HG02840 (cell line): ENCODE measurements around the gene UPF1.
A peak's percentile ranks its signal among the peaks of the same experiment; 100 is the strongest.
"Not testable (repeated sequence)": the region's sequence is repeated elsewhere in the genome, so short reads cannot be mapped to it uniquely, and the experiment has no call there.

Source experiments
- ATAC-seq: cut with Tn5 transposase; IDR thresholded peaks from one replicate; pipeline ENCODE4 v1.9.1; 2021; ENCODE audit warnings: mild to moderate bottlenecking, moderate library complexity, moderate number of reproducible peaks; ENCODE audit not compliant: unreplicated experiment, low FRiP score

UPF1 gene

DNA sequence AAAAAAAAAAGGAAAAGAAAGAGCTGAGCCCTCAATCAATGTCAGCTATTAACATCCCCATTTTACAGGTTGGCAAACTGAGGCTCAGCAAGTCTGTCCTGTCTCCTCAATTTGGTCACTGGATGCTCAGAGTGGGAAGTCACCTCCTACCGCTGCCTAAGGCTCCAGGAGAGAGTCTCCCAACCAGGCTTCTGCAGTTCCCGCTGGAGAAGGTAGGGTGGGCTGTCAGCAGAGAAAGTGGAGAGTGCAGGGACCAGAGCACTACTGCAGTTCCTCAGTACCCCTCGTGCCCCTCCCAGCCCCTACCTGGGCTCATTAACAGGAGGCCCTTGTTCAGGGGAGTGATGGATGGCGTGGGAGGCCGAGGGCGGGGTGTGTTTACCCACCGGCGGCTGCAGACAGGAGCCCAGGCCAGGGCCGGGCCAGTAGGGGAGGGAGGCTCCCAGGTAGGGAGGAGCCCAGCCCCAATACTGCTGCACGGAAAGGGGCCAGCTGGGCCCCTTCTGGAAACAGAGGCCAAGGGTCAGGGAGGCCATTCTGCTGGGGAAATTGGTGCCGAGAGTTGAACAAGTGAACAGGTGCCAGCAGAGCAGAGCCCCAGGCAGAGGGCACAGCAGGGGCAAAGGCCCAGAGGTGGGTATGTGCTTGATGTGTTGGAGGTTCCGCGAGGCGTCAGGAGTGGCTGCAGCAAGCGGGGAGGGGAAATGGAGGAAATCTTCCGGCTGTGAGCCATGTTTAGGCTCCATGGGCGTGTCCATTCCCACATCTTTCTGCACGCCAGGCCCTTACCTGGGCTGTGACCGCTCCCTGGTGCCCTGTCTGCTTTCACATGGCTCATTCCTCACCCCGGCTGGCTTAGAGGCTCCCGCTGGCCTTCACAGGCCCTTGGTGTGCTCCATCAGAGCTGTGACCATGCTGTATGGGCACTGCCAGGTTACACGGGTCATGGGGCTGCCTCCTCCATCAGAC lies 33.1 kb upstream of the UPF1 start:
- ATAC-seq = no peak

- ATAC-seq = no peak
These were observed 32.3 kb upstream of the UPF1 start for GRCh38 chr19:18799389-18799970.

DNA sequence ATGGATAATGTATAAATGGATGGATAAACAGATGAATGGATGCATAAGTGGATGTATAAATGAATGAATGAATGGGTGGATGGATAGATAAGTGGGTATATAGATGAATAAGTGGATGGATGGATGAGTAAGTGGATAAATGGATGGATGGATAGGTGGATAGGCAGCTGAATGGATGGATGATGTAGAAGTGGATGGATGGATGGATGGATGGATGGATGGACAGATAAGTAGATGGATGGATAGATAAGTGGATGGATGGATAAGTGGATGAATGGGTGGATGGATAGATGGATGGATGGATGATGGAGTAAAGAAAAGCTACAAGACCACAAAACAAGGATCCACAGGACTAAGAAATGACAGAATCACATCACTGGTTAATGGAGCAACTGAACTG lies 31.7 kb upstream of the UPF1 start:
- ATAC-seq = no peak

GRCh38 chr19:18800636-18801035 lies 31.1 kb upstream of the UPF1 start:
- no peak for ATAC-seq

- ATAC-seq = no peak
These were observed 29.4 kb upstream of the UPF1 start for GRCh38 chr19:18802354-18802753.

GRCh38 chr19:18803550-18804138 lies 28.1 kb upstream of the UPF1 start:
- ATAC-seq = no peak

GRCh38 chr19:18804139-18804601 lies 27.6 kb upstream of the UPF1 start:
- ATAC-seq = no peak

GRCh38 chr19:18804643-18805042 lies 27.1 kb upstream of the UPF1 start:
- no peak for ATAC-seq

GRCh38 chr19:18807861-18808331 lies 23.9 kb upstream of the UPF1 start:
- no peak for ATAC-seq

GRCh38 chr19:18809149-18809868 lies 22.4 kb upstream of the UPF1 start:
- ATAC-seq = no peak

- not testable (repeated sequence) for ATAC-seq
These were observed 20.1 kb upstream of the UPF1 start for GRCh38 chr19:18811638-18812037.

DNA sequence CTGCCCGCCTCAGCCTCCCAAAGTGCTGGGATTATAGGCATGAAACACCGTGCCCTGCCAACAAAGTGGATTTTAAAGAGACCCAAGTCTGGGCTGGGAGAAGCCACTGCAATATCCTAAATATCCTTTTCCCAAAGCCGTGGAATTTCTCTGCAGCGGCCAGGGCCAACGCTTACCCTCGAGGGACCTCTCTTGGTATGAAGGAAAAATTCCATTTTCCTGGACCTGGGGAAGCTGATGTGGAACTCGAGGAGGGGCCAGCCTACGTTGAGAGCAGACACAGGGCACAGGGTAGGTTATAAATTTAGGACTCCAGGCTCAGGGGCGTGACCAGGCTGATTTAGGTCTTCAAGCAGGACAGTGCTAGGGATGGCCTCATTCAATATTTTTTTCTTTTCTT lies 17.7 kb upstream of the UPF1 start:
- no peak for ATAC-seq

DNA sequence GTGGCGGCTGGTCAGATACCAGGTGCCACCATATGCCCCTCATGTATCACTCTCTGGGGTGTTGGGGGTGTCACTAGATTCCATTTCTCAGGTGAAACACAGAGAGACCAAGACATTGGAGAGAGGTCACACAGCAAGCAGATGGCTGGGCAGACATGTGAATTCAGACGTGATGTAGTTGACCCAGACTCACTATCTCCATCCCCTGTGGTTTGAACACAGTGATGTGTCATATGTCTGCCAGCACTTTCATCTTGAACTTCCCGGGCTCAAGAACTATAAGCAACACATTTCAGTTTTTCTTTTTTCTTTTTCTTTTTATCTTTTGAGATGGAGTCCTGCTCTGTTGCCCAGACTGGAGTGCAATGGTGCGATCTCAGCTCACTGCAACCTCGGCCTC lies 16.1 kb upstream of the UPF1 start:
- ATAC-seq = no peak

GRCh38 chr19:18816645-18817044 lies 15.1 kb upstream of the UPF1 start:
- not testable (repeated sequence) for ATAC-seq

DNA sequence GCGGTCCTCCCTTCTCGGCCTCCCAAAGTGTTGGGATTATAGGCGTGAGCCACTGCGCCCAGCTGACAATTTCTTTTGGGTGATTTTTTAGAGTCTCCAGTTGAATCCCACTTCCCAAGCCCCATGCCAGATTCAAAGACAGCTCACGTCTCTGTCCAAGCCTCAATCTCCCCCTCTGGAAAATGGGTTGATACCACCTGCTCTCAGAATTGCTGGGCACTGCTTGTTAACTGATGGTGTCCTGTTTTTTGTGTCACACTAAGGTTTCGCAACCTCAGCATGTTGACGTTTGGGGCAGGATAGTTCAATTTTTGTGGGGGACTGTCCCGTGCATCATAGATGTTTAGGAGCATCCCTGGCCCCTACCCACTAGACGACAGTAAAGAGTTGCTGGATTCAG lies 14.2 kb upstream of the UPF1 start:
- ATAC-seq = no peak

- ATAC-seq = no peak
These were observed 3.0 kb upstream of the UPF1 start for GRCh38 chr19:18828786-18829185.

GRCh38 chr19:18830488-18830887 lies 1.3 kb upstream of the UPF1 start:
- ATAC-seq = no peak

DNA sequence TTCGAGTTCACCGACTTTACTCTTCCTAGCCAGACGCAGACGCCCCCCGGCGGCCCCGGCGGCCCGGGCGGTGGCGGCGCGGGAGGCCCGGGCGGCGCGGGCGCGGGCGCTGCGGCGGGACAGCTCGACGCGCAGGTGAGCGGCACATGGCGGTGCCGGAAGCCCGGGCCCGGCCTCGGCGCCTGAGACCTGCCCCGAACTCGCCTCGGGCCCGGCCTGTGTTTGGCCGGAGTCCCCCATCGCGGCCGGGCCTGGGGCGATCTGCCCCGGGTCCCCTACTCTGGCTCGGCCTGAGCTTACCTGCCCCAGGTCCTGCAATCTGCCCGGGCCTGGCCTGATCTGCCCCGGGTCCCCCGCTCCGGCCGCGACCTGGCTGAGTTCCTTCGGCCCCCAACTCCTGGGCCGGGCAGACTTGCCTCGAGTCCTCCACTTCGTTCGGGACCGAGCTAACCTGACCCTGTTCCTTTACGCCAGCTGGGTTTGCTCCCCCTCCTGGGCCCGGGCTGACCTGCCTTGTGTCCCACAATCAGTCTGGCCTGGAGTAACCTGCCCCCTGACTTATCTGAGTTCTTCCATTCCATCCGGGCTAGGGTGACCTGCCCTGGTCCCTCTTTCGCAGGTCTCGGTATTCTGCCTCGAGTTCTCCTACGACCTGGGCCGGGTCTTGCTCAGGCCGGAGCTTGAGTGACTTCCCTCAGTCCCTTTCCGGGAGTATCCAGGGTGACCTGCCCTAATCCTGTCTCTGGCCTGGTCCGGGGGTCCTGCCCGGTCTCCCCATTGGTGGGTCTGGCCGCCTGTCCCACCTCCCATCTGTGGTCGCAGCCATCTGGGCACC lies 764 bp downstream of the UPF1 start:
- ATAC-seq = peak; percentile 37

- ATAC-seq = no peak
These were observed 1.4 kb downstream of the UPF1 start for GRCh38 chr19:18833141-18833476.
